NCI-H1694 treated with DMSO at 0.1 percent for 48 hours (cell line): ENCODE measurements around the gene LYPD1.

Experiments used
- DNase-seq: peaks from one replicate; lab custom pipeline; 2025; lab: John Stamatoyannopoulos, UW

The LYPD1 gene

GRCh38 chr2:132632000-132632649, 37.9 kb downstream of the LYPD1 start:
- no peak for DNase-seq

GRCh38 chr2:132627536-132627935, 42.5 kb downstream of the LYPD1 start:
- DNase-seq, result no peak

- no peak for DNase-seq
These were observed 46.7 kb downstream of the LYPD1 start for GRCh38 chr2:132623096-132623839.

DNA sequence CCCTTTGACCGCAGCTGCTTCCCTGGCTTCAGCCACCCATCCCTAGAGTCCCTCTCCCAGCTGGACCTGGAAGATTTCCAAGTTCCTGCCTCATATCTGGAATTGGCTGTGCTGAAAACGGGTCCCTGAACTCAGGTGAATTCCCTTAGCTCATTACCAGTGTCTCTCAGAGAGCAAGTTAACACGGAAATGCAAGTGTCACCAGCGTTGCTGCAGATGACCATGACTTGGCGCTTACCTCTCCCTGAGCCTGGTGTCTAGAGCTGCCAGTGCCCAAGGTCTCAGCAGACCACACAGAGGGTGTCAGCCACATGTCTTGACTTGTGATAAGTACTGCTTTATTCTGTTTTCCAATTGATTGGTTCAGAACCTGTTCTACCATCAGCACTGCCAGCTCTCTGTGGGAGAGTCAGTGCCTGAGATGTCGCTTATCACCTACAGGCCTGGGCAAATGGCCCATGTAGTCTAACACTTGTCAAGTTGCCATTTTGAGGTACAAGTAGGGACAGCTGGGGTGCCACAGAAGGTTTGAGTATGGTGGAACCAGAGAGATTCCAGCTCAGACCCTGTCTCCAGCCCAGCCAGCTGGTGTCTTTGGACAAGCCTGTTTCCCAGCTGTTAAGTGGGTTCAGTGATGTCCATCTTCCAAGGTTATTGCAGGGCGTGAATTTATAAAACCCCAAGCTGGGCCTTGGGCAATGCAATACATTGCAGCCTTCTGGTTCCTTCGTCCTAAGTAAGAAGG, 48.7 kb downstream of the LYPD1 start:
- DNase-seq, result no peak

DNA sequence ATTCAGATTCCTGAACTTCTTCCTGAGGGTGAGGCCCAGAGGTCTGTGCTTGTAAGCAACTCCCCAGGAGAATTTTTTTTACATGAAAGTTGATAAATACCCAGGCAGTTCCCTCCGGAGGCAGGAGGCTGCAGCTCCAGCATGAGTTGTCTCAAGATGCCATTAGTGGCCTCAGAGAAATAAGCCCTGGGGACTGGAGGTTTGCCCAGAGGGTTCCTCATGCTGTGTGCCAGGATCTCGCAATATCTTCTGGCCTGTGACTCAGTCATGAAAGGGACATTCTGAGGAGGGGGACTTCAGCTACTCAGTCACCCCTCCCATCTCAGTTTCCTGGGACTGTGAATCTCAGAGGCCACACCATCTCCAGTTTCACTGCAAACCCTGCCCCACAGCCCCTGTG, 49.9 kb downstream of the LYPD1 start:
- DNase-seq, result no peak

- no peak for DNase-seq
These were observed 51.3 kb downstream of the LYPD1 start for GRCh38 chr2:132618734-132619133.

DNA sequence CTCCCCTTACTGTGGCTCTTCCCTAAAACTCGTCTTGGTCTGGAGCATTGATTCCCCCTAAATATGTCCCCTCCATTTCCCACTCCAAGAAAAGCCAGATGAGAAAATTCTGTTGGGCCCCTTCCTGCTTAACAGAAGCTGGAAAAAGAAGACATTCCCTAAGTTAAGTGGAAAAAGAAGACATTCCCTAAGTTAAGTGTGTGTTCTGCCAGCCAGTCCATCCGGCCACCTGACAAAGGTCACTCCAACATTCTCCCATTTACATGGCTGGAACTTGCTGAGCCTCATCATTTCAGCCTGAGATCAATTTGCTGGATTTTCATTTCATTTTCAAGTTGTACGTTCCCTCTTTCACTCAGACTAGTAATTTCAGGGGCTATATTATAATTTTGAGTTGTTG, 52.0 kb downstream of the LYPD1 start:
- no peak for DNase-seq

GRCh38 chr2:132615329-132616085, 54.5 kb downstream of the LYPD1 start:
- DNase-seq, result no peak

DNA sequence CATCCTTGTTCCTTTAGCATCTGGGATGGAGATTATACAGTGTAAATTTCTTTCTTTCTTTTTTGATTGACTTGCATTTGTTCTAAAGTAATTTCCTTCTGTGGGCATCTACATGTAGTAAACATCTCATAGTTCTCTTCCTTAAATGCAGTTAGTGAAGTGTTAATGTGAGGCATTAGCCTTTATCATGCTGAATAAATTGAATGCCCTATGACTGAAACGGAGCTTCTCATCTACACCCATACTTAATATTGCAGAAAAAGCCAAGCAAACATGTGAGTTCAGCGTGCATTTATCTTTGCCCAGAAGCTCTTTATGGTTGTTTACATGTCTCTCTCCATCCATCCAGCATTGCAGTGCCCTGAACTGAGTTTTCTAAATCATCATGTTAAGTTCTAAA, 58.3 kb downstream of the LYPD1 start:
- no peak for DNase-seq

- no peak for DNase-seq
These were observed 60.7 kb downstream of the LYPD1 start for GRCh38 chr2:132609101-132609890.

- DNase-seq, result no peak
These were observed 61.7 kb downstream of the LYPD1 start for GRCh38 chr2:132608311-132608710.

DNA sequence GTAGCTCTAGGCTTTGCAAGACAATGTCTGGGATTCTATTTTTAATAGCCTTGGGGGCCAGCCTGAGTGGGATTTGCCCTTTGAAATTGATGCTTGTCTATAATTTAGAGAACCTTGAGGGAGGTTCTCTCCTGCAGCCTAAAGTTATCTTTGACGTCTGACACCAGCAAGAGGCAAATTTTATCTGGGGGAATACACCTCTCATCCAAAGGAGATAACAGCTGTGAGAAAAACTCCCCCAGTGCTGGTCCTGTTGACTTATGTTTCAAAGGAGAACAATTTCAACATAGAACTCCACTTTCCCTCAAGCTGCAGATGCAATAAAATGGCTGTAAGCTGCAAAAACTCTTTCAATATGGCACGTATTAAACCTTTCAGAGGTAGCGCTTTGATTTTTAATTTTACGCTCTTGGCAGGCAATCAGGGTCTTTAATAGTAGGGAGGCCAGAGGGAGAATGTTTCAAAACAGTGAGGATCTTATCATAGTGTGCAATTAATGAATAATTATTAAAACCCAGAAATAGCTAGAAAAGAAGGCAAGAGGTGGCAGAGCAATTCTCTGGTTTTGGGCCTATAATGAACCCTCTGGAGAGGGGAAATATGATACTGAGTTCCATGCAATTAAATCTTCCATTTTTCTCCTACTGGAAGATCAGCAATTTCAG, 62.4 kb downstream of the LYPD1 start:
- DNase-seq, result no peak

GRCh38 chr2:132606649-132607048, 63.4 kb downstream of the LYPD1 start:
- no peak for DNase-seq

DNA sequence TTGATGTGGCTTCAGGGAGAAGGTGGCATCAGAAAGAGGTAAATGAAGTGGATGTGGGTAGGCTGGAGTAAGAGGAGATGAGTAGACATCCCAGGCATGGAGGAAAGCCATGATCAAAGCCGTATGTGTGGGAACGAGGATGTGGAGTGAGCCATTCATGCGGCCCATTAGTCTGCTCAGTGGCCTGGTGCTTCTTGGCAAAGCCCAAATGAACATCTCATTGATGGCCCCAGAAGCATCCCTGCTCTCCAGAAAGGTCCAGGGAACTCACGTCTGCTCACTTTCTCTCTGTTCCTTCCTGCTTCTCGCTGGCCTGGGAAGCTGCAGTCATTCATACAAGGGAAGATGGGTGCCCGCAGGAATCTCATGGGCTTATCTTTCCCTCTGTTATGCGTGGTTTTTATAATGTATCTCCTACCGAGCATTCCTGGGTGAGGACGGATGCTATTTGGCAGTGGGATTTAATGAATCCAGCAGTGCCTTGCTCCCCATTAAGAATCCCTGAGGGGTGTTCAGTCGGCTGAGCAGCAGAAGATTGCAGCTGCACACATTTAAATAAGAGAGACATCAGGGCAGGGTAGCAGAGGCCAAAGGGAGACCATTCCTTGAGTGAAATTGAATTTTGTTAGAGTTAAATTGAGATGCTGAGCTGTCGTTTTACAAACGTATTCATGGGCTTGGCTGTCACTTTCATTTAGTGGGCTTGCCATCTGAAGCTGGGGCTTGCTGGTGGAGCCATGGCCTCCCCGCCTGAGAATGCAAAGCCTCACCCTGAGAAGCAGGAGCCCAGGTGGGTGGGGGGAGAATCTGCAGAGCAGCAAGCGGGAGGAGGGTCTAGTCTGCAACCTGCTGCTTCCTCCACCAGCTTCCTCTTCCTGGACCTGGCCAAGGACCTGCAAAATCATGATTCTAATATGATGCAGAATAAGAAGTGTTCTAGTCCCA, 64.5 kb downstream of the LYPD1 start:
- DNase-seq, result no peak

- no peak for DNase-seq
These were observed 65.4 kb downstream of the LYPD1 start for GRCh38 chr2:132604561-132604960.

- no peak for DNase-seq
These were observed 70.4 kb downstream of the LYPD1 start for GRCh38 chr2:132599556-132599955.

DNA sequence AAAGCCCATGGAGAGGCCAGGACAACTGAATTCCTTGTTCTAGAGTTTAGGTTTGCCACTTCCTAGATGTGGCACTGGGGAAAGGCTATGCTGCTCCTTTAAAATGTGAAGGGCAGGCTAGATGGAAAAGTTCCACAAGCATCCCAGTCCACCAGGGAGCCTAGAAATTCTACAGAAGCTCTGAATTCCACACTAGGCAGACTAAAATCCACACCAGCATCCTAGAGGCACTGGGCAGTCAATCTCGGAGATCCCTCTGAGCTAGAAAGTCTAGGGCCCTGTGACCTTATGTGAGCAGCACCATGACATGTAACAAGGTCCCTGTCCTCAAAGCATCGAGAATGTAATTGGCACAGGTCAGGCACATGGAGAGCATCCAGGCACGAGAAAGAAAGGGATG, 71.5 kb downstream of the LYPD1 start:
- no peak for DNase-seq

- no peak for DNase-seq
These were observed 72.2 kb downstream of the LYPD1 start for GRCh38 chr2:132597831-132598230.

GRCh38 chr2:132597166-132597565, 72.8 kb downstream of the LYPD1 start:
- no peak for DNase-seq

DNA sequence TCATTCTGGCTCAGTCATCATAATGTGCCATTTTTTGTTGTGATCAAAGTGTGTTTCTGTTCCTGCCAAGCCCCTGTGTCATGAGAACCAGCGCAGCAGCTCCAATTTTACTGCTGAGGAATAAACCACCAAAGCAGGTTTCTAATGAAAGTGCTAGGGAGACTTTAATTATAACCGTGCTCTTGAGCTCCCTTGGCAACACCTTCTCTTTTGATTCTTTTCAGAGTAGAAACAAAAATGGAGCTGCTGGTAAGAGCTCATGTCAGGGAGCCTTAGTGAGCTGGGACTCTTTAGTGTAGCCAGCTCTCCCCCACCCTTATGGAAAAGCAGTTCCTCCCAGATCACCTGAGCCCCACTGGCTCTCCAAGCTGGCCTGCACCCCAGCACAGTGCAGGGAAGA, 74.3 kb downstream of the LYPD1 start:
- no peak for DNase-seq
